GM21825 (cell line): Measurements from ENCODE around the gene TBC1D4.

Source experiments
- ATAC-seq: cut with Tn5 transposase; IDR thresholded peaks from one replicate; pipeline ENCODE4 v1.9.1; 2021; ENCODE audit warnings: mild to moderate bottlenecking, moderate library complexity; ENCODE audit not compliant: unreplicated experiment

TBC1D4 gene

DNA sequence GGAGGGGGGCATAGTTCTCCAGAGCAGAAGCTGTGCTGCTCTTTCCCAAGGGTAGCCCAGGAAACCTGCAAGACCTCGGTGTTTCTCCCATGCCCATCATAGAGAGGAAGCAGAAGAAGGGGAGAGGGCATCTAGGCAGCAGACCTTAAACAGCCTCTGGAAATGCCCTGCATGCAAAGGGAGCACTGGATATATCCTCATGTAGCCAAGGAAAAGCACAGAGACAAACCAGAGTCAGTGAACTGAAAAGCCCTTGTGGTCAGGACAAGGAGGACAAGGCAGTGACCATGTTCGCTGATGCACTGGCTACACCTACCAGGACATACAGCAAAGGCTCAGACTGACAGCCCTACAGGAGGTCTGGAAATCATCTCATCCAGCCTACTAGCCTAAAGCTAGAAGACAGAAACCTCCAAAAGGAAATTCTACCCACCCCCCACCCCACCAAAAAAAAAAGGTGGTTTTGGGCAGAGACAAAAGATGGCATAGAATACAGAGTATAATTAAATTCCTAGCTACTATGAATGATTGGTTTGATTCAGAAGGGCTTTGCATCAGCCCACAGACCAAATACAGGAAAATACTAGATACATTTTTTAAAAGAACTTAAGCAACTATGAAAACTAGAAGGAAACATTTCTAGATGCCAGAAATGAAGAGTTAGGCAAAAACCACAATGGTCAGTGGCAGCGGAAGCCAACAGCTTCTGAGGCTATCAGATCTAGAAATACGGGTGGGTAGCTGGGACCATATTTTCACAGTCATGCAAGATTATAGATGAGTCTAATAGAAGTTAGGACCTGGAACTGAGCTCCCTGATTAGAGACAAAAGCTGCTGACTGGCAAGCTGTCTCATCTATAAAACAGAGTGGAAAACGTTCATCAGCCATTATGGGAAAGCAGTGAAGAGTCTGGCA lies 4.4 kb upstream of the TBC1D4 start:
- ATAC-seq = no peak

- no peak for ATAC-seq
Observed at GRCh38 chr13:75485286-75486062, 3.5 kb upstream of the TBC1D4 start.

- no peak for ATAC-seq
Observed at GRCh38 chr13:75482820-75483079, 781 bp upstream of the TBC1D4 start.

GRCh38 chr13:75481176-75482069 lies 546 bp downstream of the TBC1D4 start:
- ATAC-seq = peak; percentile 27

- ATAC-seq = no peak
Observed at GRCh38 chr13:75480671-75481175, 1.2 kb downstream of the TBC1D4 start.

DNA sequence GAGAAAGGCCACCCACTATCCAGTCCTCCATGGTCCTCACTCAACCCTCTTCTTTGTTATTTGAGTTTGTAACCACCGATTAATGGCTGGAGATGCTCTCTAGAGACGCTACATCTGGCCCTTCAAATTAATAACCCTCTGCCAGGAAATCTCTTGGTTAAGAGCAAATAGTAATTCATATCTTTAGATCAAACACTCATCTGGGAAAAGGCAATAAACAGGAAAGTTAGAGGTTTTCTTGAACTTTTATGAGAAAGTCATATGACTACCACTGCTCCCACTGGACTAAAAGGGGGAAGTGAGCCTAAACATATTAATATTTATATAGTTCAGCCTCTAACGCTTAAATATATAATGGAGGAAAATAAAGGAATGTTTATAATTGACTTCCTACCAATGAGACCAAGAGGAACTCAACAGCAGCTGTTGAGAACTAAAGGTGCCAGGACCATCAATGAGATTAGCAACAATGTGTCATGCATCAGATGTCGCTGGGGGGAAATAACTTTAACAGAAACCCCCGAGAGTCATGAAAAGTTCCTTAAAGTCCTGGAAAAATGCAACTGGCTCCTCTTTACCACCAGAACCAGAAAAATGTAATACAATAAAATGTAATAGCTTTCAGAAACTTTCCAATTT lies 2.7 kb downstream of the TBC1D4 start:
- ATAC-seq = no peak

GRCh38 chr13:75478659-75479058 lies 3.3 kb downstream of the TBC1D4 start:
- ATAC-seq = no peak

DNA sequence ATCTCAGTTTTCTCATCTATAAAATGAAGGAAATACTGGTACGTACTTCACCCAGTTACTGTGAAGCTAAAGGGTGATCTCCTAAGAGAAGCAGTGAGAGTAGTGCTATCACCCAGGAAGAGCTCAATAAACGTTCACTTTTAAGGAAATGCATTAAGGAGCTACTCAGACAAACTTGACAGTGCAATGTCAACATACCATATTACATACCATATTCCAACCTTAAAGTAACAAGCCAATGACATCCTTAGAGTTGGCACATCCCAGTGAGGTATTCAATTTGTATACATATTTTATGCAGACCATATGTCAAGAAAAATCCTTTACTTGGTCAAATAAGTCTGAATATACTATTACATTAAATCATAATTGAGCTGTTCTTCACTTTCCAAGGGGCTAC lies 7.0 kb downstream of the TBC1D4 start:
- ATAC-seq = no peak

- no peak for ATAC-seq
Observed at GRCh38 chr13:75473468-75473867, 8.5 kb downstream of the TBC1D4 start.

DNA sequence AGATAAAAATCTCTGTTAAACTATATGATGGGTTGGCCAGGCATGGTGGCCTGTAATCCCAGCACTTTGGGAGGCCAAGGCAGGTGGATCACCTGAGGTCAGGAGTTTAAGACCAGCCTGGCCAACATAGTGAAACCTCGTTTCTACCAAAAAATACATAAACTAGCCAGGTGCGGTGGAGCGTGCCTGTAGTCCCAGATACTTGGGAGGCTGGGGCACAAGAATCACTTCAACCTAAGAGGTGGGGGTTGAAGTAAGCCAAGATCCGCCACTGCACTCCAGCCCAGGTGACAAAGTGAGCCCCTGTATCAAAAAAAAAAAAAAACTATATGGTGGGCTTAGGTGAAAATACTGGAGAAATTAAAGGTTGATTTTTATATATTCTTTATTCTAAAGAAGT lies 11.3 kb downstream of the TBC1D4 start:
- ATAC-seq = no peak

GRCh38 chr13:75469047-75469446 lies 12.9 kb downstream of the TBC1D4 start:
- ATAC-seq = no peak

DNA sequence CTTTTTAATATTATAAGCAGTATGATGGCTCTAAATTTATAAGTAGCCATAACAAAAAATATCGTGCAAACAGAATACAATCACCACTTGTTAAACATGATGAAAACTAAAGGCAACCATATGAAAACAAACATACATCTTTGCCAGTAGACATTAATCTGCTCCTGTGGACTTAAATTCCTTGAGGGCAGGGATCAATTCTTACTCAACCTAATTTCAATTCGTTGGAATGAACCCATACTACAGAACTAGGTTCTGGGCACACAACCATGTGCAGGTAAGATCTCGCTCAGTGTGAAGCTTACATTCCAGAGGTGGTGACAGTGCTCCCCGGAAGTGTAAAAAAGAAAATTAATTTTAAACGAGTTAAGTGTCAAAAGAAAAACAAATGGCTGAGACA lies 13.4 kb downstream of the TBC1D4 start:
- ATAC-seq = no peak

GRCh38 chr13:75468098-75468497 lies 13.9 kb downstream of the TBC1D4 start:
- ATAC-seq = no peak

GRCh38 chr13:75467040-75467728 lies 14.8 kb downstream of the TBC1D4 start:
- no peak for ATAC-seq

GRCh38 chr13:75465236-75465635 lies 16.7 kb downstream of the TBC1D4 start:
- no peak for ATAC-seq

DNA sequence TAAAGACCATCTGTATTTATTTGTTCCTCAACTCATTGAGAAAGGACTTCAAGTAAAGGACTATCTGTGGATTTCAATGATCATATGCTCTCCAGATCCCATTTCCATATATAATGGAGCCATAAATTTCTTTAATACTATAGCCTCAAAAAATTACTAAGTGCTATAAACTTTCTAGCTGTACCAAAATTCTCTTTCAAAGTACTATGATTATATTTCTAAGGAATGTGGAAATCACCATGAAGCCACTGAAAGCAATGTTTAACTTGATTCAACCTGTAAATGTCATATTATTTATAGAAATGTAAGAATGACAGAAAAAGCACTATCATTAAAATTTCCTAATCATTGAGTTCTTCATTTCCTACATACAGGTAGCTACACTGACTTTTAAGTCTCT lies 20.7 kb downstream of the TBC1D4 start:
- ATAC-seq = no peak

DNA sequence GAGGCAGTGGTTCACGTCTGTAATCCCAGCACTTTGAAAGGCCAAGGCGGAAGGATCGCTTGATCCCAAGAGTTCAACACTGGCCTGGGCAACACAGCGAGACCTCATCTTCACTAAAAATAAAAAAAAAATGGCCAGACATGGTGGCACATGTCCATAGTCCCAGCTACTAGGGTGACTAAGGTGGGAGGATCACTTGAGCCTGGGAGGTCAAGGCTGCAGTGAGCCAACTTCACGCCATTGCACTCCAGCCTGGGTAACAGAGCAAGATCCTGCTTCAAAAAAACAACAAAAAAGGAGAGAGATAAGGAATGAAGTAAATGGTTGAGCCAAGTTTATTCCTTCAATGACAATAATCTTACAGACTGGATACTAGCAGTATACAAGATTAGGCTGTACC lies 21.3 kb downstream of the TBC1D4 start:
- ATAC-seq = no peak

GRCh38 chr13:75458696-75459422 lies 23.1 kb downstream of the TBC1D4 start:
- peak; percentile 100 for ATAC-seq

DNA sequence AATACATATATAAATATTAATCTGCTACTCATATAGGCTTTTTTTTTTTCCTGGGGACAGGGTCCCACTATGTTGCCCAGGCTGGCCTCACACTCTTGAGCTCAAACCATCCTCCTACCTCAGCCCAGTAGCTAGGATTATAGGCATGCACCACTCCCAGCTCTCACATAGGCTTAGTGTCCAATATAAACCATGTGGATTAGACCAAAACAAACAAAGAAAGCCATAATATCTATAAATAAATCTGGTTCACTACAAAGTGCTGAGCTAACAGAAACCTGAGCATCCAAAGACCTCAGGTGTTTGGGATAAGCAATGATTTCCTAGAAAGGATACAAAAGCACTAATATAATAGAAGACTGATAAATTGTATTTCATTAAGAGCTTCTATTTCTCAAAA lies 26.0 kb downstream of the TBC1D4 start:
- ATAC-seq = no peak
